SK-N-SH (cell line): Measurements from ENCODE around the gene HOXA4. TPM values are rescaled to one million over a fixed set of nuclear protein-coding genes. Genes with fewer than 3 reads are reported as not detected.

Experiments used
- CTCF ChIA-PET: fragments of 300-600, 350-600 bp; formaldehyde crosslinking; extraction: SDS; loops from one replicate; lab custom pipeline; 2021; lab: Yijun Ruan, JAX
- POLR2A ChIA-PET: fragments of 350-600 bp; sonication (Branson Sonifier 250); formaldehyde crosslinking; extraction: SDS; loops from one replicate; lab custom pipeline; 2020; ENCODE audit warnings: antibody characterized with exemption, inconsistent platforms; lab: Yijun Ruan, JAX
- DNase-seq: peaks from one replicate; pipeline ENCODE4 v3.0.0; 2012
- H2AFZ ChIP-seq: fragments of 200-600 bp; sonication (generic); 2 replicates; pipeline ENCODE4 v1.8.1; 2016; ENCODE audit warnings: antibody characterized with exemption, mild to moderate bottlenecking, low read depth
- H3F3A ChIP-seq: fragments of 200-600 bp; sonication (generic); replicated peaks from 2 replicates; pipeline ENCODE3; 2016; ENCODE audit warnings: antibody characterized with exemption, mild to moderate bottlenecking; ENCODE audit not compliant: insufficient read depth
- H3K27ac ChIP-seq, 2 experiments: fragments of 200-500 bp in 1 of 2; fragments of 200-600 bp in 1 of 2; sonication (Bioruptor generic) in 1 of 2; sonication (generic), shearing (Covaris generic) in 1 of 2; 2 replicates each; pipeline versions ENCODE4 v1.5.1 to v1.6.1; 2014 to 2016; ENCODE audit warnings: low read depth in 2 of 2, inconsistent platforms in 1 of 2, low read length in 1 of 2, mild to moderate bottlenecking in 1 of 2, mixed read lengths in 1 of 2
- H3K27me3 ChIP-seq: fragments of 200-600 bp; sonication (generic), shearing (Covaris generic); 2 replicates; pipeline ENCODE4 v1.6.1; 2016; ENCODE audit warnings: mixed run types; ENCODE audit not compliant: insufficient read depth
- H3K36me3 ChIP-seq, 2 experiments: fragments of 200-500 bp in 1 of 2; fragments of 200-600 bp in 1 of 2; sonication (Bioruptor generic) in 1 of 2; sonication (generic) in 1 of 2; replicated peaks in 1 of 2; 2 replicates each; pipeline versions ENCODE3 to v1.5.1; 2014 to 2016; ENCODE audit warnings: low read length in 1 of 2, mild to moderate bottlenecking in 1 of 2; ENCODE audit not compliant: insufficient read depth in 2 of 2, control insufficient read depth in 1 of 2
- H3K4me1 ChIP-seq, 2 experiments: fragments of 200-500 bp in 1 of 2; fragments of 200-600 bp in 1 of 2; sonication (Bioruptor generic) in 1 of 2; sonication (generic), shearing (Covaris generic) in 1 of 2; 2 replicates each; pipeline versions ENCODE4 v1.5.1 to v1.6.1; 2014 to 2016; ENCODE audit warnings: low read depth in 1 of 2, low read length in 1 of 2, mixed run types in 1 of 2; ENCODE audit not compliant: insufficient read depth in 2 of 2, control insufficient read depth in 1 of 2
- H3K4me2 ChIP-seq: fragments of 200-600 bp; sonication (generic), shearing (Covaris generic); 2 replicates; pipeline ENCODE4 v1.6.1; 2017; ENCODE audit warnings: mixed run types
- H3K4me3 ChIP-seq, 2 experiments: fragments of 200-500 bp in 1 of 2; fragments of 200-600 bp in 1 of 2; sonication (Bioruptor generic) in 1 of 2; sonication (generic), shearing (Covaris generic) in 1 of 2; 2 replicates each; pipeline versions ENCODE4 v1.5.1 to v1.8.1; 2014 to 2016; ENCODE audit warnings: low read depth in 2 of 2, inconsistent platforms in 1 of 2, low read length in 1 of 2, mild to moderate bottlenecking in 1 of 2, mixed read lengths in 1 of 2, moderate library complexity in 1 of 2
- H3K79me2 ChIP-seq: fragments of 200-600 bp; sonication (generic); 2 replicates; pipeline ENCODE4 v1.8.1; 2017; ENCODE audit warnings: mild to moderate bottlenecking; ENCODE audit not compliant: insufficient read depth
- H3K9ac ChIP-seq: fragments of 200-600 bp; sonication (generic); 2 replicates; pipeline ENCODE4 v1.6.1; 2017; ENCODE audit warnings: mixed run types
- H3K9me2 ChIP-seq: fragments of 200-600 bp; sonication (generic); 2 replicates; pipeline ENCODE4 v1.6.1; 2017; ENCODE audit warnings: mixed run types
- H3K9me3 ChIP-seq: fragments of 200-600 bp; sonication (generic); 2 replicates; pipeline ENCODE4 v1.6.1; 2017; ENCODE audit warnings: mixed run types, mild to moderate bottlenecking, moderate library complexity
- H4K20me1 ChIP-seq: fragments of 200-600 bp; sonication (generic); 2 replicates; pipeline ENCODE4 v1.6.1; 2017; ENCODE audit warnings: mild to moderate bottlenecking, mixed run types; ENCODE audit not compliant: insufficient read depth
- EP300 ChIP-seq, 2 experiments: IDR thresholded peaks; 2 replicates each; pipeline versions ENCODE4 v1.4.0 to v1.6.1; 2012; ENCODE audit warnings: borderline replicate concordance in 1 of 2, low read depth in 1 of 2, low read length in 1 of 2
- EZH2phosphoT487 ChIP-seq: fragments of 200-600 bp; sonication (generic); IDR thresholded peaks from 2 replicates; pipeline ENCODE4 v1.6.1; 2017; ENCODE audit warnings: low read depth, mixed run types, mild to moderate bottlenecking, antibody characterized with exemption, moderate library complexity, borderline replicate concordance
- FOSL2 ChIP-seq: IDR thresholded peaks from 2 replicates; pipeline ENCODE4 v1.4.0; 2012; ENCODE audit warnings: low read depth, mild to moderate bottlenecking, moderate library complexity, borderline replicate concordance
- FOXJ3 ChIP-seq: sonication (generic); formaldehyde crosslinking; IDR thresholded peaks from 2 replicates; pipeline ENCODE4 v1.5.1; 2020; ENCODE audit warnings: mild to moderate bottlenecking, missing genetic modification reagents
- GABPA ChIP-seq: IDR thresholded peaks from 2 replicates; pipeline ENCODE4 v1.4.0; 2012; ENCODE audit warnings: low read depth, mild to moderate bottlenecking
- GATA2 ChIP-seq: sonication (generic); formaldehyde crosslinking; IDR thresholded peaks from 2 replicates; pipeline ENCODE4 v1.5.0; 2020; ENCODE audit warnings: mild to moderate bottlenecking, missing genetic modification reagents
- JUND ChIP-seq: IDR thresholded peaks from 2 replicates; pipeline ENCODE4 v1.4.0; 2012
- MXI1 ChIP-seq: IDR thresholded peaks from 2 replicates; pipeline ENCODE4 v1.6.1; 2012; ENCODE audit warnings: mild to moderate bottlenecking, low read depth, low read length, improper control_type of control experiment
- NRF1 ChIP-seq: IDR thresholded peaks from 2 replicates; pipeline ENCODE4 v1.6.1; 2012; ENCODE audit warnings: low read depth, mild to moderate bottlenecking, low read length
- POLR2AphosphoS5 ChIP-seq: IDR thresholded peaks from 2 replicates; pipeline ENCODE4 v1.6.1; 2012; ENCODE audit warnings: low read depth, low read length
- RAD21 ChIP-seq: IDR thresholded peaks from 2 replicates; pipeline ENCODE4 v1.6.1; 2012; ENCODE audit warnings: mild to moderate bottlenecking, low read length
- RCOR1 ChIP-seq: fragments of 150-350 bp; IDR thresholded peaks from 2 replicates; pipeline ENCODE4 v1.6.1; 2017; ENCODE audit warnings: antibody characterized with exemption, low read length
- RFX5 ChIP-seq: IDR thresholded peaks from 2 replicates; pipeline ENCODE4 v1.6.1; 2012; ENCODE audit warnings: mild to moderate bottlenecking, improper control_type of control experiment, low read length
- SIN3A ChIP-seq: IDR thresholded peaks from 2 replicates; pipeline ENCODE4 v1.6.1; 2012; ENCODE audit warnings: low read depth, mild to moderate bottlenecking, low read length, moderate library complexity, borderline replicate concordance
- SMC3 ChIP-seq: IDR thresholded peaks from 2 replicates; pipeline ENCODE4 v1.6.1; 2012; ENCODE audit warnings: low read depth, low read length, improper control_type of control experiment
- TAF1 ChIP-seq: IDR thresholded peaks from 2 replicates; pipeline ENCODE4 v1.6.1; 2012; ENCODE audit warnings: low read depth, mild to moderate bottlenecking, low read length, moderate library complexity, borderline replicate concordance
- TEAD4 ChIP-seq: IDR thresholded peaks from 2 replicates; pipeline ENCODE4 v1.4.0; 2012; ENCODE audit warnings: mild to moderate bottlenecking, borderline replicate concordance; ENCODE audit not compliant: insufficient read depth
- YY1 ChIP-seq: IDR thresholded peaks from 2 replicates; pipeline ENCODE4 v1.4.0; 2012; ENCODE audit warnings: low read depth, mild to moderate bottlenecking
- WGBS: methylation state at CpG from one replicate; pipeline ENCODE4 v1.1.6; 2017; ENCODE audit warnings: low lambda C conversion rate; 5-methylcytosine and 5-hydroxymethylcytosine counted together
- polyA plus RNA-seq, 3 experiments: library from polyadenylated mRNA; depleted of rRNA; stranded (reverse); fragments of >200 nt; gene quantifications; 2 replicates each; pipeline ENCODE4 v1.2.3, GENCODE V29; 2012
- TF ChIP-seq, protein P1 (sequence below): IDR thresholded peaks from 2 replicates; pipeline ENCODE4 v1.4.0; 2012; ENCODE audit warnings: low read depth
- TF ChIP-seq, protein P2 (sequence below): IDR thresholded peaks from 2 replicates; pipeline ENCODE4 v1.4.0; 2012; ENCODE audit warnings: low read depth, borderline replicate concordance
- TF ChIP-seq, protein P3 (sequence below): IDR thresholded peaks from 2 replicates; pipeline ENCODE4; 2012
- TF ChIP-seq, protein P4 (sequence below): fragments of 150-350 bp; IDR thresholded peaks from 2 replicates; pipeline ENCODE4 v1.6.1; 2016; ENCODE audit warnings: mild to moderate bottlenecking, low read depth, low read length

The HOXA4 gene
- polyA plus RNA-seq, 1 of the 3 experiments (the other 2 are of a cell fraction), result not detected

DNA sequence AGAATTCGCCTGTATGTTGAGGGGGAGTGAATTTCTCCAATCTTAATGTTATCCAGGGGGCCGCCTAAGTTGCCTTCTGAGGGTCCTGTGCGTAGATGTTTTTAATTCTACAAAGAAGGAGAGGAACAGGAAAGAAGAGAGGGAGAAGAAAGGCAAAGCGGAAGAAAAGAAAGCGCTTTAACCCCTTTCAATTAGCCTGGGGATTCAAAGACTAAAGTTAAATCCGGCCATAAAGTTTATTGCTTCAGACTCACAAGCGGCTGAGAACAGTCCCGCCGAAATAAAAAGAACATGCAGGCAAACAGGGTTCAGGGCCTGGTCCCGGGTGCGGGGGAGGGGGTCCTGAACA lies 8.4 kb upstream of the HOXA4 start:
- ChIA-PET CTCF (interaction anchor here (3.8 kb wide), 1 partner anchor 12 kb away, joined by 31 read pairs; the partner anchor contains the start of gene HOXA3), POLR2A (no interaction called here)
- H3K36me3 ChIP-seq, result no peaks in the 10 kb centered on the region
- no peak overlapping the region for H3K4me3 ChIP-seq
- no peak overlapping the region for H2AFZ ChIP-seq
- H3K27me3 ChIP-seq, result peaks cover 100% of the 10 kb centered on the region
- no peak overlapping the region for H3K27ac ChIP-seq
- peaks cover 8 to 10% of the 10 kb centered on the region in 2 experiments; a peak in 1 of 4 replicates for H3K4me1 ChIP-seq
- no peak overlapping the region for H3K4me2 ChIP-seq
- no peaks in the 10 kb centered on the region for H3K79me2 ChIP-seq
- no peaks in the 10 kb centered on the region for H3F3A ChIP-seq
- H3K9me2 ChIP-seq, result no peaks in the 10 kb centered on the region
- H3K9me3 ChIP-seq, result no peaks in the 10 kb centered on the region
- 28% methylated on average over 11 of the region's 11 CpGs for WGBS
- H4K20me1 ChIP-seq, result no peaks in the 10 kb centered on the region
- DNase-seq, result no peak
- H3K9ac ChIP-seq, result no peak overlapping the region
- TF ChIP-seq SIN3A (no peak), TAF1 (no peak), JUND (no peak), RCOR1 (no peak)
- TF ChIP-seq, protein P1, sequence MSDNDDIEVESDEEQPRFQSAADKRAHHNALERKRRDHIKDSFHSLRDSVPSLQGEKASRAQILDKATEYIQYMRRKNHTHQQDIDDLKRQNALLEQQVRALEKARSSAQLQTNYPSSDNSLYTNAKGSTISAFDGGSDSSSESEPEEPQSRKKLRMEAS, result no peak
- TF ChIP-seq, protein P2, sequence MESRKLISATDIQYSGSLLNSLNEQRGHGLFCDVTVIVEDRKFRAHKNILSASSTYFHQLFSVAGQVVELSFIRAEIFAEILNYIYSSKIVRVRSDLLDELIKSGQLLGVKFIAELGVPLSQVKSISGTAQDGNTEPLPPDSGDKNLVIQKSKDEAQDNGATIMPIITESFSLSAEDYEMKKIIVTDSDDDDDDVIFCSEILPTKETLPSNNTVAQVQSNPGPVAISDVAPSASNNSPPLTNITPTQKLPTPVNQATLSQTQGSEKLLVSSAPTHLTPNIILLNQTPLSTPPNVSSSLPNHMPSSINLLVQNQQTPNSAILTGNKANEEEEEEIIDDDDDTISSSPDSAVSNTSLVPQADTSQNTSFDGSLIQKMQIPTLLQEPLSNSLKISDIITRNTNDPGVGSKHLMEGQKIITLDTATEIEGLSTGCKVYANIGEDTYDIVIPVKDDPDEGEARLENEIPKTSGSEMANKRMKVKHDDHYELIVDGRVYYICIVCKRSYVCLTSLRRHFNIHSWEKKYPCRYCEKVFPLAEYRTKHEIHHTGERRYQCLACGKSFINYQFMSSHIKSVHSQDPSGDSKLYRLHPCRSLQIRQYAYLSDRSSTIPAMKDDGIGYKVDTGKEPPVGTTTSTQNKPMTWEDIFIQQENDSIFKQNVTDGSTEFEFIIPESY, result no peak
- TF ChIP-seq, protein P3, sequence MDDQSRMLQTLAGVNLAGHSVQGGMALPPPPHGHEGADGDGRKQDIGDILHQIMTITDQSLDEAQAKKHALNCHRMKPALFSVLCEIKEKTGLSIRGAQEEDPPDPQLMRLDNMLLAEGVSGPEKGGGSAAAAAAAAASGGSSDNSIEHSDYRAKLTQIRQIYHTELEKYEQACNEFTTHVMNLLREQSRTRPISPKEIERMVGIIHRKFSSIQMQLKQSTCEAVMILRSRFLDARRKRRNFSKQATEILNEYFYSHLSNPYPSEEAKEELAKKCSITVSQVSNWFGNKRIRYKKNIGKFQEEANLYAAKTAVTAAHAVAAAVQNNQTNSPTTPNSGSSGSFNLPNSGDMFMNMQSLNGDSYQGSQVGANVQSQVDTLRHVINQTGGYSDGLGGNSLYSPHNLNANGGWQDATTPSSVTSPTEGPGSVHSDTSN, result no peak

DNA sequence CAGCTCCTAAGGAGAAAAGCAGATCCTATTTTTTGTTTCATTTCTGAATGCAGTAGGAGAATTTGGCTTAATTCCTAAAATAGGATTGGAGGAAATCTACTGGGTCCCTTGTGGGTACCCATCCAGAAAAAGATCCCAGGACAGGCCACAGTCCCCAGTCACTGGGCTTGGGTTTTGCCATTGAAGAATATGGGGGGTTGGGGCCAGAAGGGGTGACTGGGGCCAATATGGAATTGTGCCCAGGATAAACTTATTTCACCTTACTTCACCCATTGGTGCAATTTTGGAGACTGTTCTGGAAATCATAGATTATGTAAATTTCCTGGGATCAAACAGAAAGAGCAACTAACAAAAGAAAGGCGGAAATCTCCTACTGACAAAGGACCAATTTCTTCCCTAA lies 7.9 kb upstream of the HOXA4 start:
- no peak for TF ChIP-seq RFX5
- no peak for TF ChIP-seq YY1
- TF ChIP-seq, protein P1, result no peak
- no peak for TF ChIP-seq POLR2AphosphoS5
- no peak for TF ChIP-seq SMC3
- TF ChIP-seq TEAD4, result no peak
- TF ChIP-seq EP300 (IDR thresholded peaks at IDR 0.05; ENCODE audit: borderline replicate concordance in 1 of 2, low read depth in 1 of 2, low read length in 1 of 2), result no peak
- TF ChIP-seq, protein P4, sequence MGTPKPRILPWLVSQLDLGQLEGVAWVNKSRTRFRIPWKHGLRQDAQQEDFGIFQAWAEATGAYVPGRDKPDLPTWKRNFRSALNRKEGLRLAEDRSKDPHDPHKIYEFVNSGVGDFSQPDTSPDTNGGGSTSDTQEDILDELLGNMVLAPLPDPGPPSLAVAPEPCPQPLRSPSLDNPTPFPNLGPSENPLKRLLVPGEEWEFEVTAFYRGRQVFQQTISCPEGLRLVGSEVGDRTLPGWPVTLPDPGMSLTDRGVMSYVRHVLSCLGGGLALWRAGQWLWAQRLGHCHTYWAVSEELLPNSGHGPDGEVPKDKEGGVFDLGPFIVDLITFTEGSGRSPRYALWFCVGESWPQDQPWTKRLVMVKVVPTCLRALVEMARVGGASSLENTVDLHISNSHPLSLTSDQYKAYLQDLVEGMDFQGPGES, result no peak
- TF ChIP-seq EZH2phosphoT487, result no peak
- no peak for TF ChIP-seq SIN3A
- TF ChIP-seq FOXJ3 (CRISPR knock-in tag), result no peak
- no peak for TF ChIP-seq NRF1
- TF ChIP-seq GABPA, result no peak
- TF ChIP-seq GATA2, result no peak
- TF ChIP-seq MXI1, result no peak
- TF ChIP-seq FOSL2, result no peak
- TF ChIP-seq RAD21, result no peak
- TF ChIP-seq, protein P2, result no peak
- CTCF ChIA-PET, result no interaction called here
- Histone ChIP-seq H4K20me1 (no peaks in the 10 kb centered on the region), H3K9ac (no peak overlapping the region), H2AFZ (no peak overlapping the region), H3K27me3 (peaks cover 100% of the 10 kb centered on the region), H3K4me2 (no peak overlapping the region), H3K4me3 (no peak overlapping the region), H3K9me3 (no peaks in the 10 kb centered on the region), H3K79me2 (no peaks in the 10 kb centered on the region), H3K27ac (no peak overlapping the region), H3K4me1 (peaks cover 3 to 5% of the 10 kb centered on the region in 2 experiments; a peak in 1 of 4 replicates), H3K36me3 (no peaks in the 10 kb centered on the region), H3F3A (no peaks in the 10 kb centered on the region), H3K9me2 (no peaks in the 10 kb centered on the region)
- POLR2A ChIA-PET, result no interaction called here
- WGBS, result 28% methylated on average over 1 of the region's 1 CpG
- no peak for DNase-seq
